ENCODE data around the gene DCAKD.

Gene DCAKD

DNA sequence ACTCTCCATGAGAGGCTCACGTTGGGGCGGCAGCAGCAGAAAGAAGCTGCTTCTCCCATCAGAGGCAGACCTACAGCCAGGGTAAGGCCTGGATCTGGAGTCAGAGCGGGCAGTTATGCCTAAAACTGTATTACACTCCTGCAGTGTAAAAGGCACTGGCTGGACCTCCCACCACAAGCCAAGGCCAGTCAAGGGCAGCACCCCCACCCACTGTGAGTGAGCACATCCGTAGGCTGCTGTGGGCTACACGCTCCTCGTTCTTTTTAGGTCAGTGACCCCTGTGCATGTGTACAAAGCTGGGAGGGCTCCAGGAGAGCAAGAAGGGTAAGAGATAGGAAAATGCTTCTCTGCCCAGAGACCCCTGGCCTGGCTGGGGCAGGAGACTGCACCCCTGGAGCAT lies 20.7 kb downstream of the DCAKD start:
- DNase-seq (ENCODE audit: low spot score): no peak

- DNase-seq (ENCODE audit: low spot score): no peak
These were observed 21.5 kb downstream of the DCAKD start for GRCh38 chr17:45029758-45030423.

GRCh38 chr17:45029096-45029495 lies 22.3 kb downstream of the DCAKD start:
- no peak for DNase-seq (ENCODE audit: low spot score)

DNA sequence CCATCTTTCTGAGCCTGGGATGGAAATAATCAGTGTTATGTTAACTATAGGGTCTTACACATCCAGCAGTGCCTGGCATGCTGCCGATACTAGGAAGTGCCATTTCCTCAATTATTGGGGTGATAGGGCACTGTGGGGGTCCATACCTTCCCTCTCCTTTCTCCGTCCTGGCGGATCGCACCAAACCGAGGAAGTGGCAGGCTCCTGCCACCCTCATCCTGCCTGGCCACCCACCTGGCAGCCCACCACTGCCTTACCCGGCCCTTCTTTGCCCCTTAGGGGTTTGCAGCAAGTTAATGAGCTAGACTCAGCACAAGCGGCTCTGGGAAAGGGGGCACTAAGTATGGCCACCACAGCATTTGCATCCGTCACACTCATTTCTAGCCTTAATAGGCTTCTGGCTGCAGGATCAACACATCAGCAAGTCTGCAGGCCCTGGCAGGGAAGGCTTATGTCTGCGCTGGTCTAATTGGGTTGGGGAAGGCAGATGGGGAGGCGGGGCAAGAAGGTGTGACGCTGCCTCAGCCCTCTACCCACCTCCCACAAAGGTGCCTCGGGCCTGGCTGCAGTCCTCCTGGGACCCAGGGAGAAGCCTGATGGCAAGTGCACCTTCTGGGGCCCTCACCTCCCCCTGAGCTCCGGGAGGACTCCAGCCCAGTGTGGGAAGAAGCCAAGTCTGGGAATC lies 28.6 kb downstream of the DCAKD start:
- peak; percentile 97 for DNase-seq (ENCODE audit: low spot score)

GRCh38 chr17:45022288-45022648 lies 29.2 kb downstream of the DCAKD start:
- DNase-seq (ENCODE audit: low spot score): no peak

DNA sequence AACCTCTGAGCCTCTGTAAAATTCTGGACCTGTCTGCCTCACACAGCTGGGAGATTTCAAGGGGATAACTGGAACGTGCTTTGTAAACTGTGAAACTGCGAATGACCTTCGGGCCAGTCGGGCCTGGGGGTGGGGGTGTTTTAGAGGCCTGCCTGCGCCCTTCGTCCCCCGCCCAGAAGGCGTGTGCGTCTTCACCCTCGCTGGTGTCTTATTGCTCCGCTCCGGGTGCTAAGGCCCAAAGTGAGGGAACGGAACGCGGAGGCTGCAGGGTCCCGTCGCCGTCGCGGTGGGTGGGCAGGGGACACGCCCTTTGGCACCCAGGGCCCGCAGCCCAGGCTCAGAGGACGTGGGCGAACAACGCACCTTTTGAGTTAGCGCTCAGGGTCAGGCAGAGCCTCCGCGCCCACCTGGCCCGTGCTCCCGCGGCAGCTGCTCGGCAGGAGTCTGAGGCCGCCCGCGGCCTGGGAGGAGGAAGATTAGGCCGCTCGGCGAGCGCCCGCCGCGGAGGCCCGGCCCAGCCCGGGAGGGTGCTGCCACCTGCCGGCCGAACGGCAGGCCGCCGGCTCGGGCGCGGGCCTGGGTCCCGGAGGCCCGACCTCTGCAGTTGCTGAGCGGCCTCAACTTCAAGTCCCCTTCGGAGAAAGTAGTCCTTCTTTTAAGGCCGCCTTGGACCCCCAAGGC lies 29.7 kb downstream of the DCAKD start:
- peak; percentile 97 for DNase-seq (ENCODE audit: low spot score)

GRCh38 chr17:45020354-45021138 lies 30.9 kb downstream of the DCAKD start:
- no peak for DNase-seq (ENCODE audit: low spot score)

GRCh38 chr17:45018848-45019711 lies 32.4 kb downstream of the DCAKD start:
- DNase-seq (ENCODE audit: low spot score): peak; percentile 94

DNA sequence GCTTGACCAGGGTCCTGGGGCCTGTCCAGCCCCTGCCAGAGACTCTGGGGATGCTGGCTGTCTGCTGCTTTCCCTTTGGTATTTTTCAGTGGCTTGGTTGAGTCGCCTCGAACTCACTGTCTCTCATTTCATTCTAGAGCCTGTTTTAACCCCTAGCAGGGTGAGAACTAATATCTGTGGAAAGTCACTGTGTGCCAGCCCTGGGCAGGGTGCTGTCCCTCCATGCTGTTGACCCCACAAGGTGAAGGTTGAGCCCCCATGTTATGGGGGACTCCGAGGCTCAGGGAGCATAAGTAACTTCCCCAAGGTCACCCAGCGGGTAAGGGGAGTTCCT lies 33.0 kb downstream of the DCAKD start:
- no peak for DNase-seq (ENCODE audit: low spot score)

GRCh38 chr17:45016823-45017222 lies 34.6 kb downstream of the DCAKD start:
- DNase-seq (ENCODE audit: low spot score): peak; percentile 74

DNA sequence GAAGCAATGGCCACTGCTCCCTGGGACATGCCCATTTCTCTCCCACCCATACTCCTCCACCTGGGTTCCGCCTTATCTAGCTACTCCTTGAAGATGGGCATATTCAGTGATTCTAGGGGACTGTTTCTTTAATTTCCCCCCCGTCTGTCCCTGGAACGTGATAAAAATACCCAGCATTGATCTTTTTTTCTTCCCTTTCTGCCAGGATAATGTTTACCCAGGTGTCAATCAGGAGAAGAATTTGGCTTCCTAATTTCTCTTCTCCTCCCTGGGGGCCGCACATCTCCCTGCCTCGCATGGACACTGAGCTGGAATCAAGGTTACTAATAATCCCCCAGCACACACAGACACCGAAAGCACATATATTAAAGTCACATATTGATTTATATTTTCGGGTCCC lies 35.2 kb downstream of the DCAKD start:
- no peak for DNase-seq (ENCODE audit: low spot score)

DNA sequence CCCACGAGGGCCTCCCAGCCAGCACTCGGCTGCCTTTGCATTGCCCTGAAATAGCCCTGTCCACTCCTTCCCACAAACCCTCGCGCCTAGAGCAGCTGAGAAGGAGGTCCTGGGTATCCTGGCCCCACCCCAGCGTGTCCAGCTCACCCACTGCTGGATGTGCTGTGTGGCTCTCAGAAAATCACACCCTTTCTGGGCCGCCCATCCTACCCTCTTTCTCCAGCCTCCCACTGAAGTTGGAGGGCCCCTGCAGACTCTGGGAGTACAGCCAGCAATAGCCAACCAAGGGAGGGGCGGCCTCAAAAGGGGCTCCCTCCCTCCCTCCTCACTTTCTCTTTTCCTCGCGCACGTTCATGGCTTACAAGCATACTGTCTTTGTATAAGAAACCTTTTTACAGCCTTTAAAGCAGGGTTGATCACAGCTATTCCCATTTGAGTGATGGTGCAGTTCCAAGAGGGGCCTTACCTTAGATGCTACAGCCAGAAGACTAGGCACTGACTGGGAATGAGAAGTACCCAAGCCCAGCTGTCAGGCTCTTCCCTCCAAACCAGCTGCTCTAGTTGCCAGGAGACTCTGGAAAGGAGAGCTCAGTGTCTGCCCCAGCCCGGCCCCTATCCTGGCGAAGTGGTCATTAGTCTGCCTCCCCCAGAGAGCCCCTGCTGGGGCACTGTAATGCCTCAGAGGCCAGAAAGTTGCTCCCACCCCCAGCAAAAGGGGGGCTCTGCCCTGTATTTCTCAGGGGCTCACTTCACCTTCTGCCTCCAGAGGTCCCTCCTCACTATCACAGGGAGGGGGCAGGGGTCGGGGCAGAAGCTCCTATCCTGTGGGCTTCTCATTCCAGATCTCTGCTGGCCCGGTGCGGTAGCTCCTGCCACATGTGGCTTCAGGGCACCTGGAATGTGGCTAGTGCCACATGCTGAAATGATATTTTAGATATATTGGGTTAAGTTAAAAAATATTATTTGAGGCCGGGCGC lies 38.1 kb downstream of the DCAKD start:
- DNase-seq (ENCODE audit: low spot score): no peak

- DNase-seq (ENCODE audit: low spot score): no peak
These were observed 39.7 kb downstream of the DCAKD start for GRCh38 chr17:45011767-45012166.

- DNase-seq (ENCODE audit: low spot score): no peak
These were observed 41.6 kb downstream of the DCAKD start for GRCh38 chr17:45009676-45010467.

DNA sequence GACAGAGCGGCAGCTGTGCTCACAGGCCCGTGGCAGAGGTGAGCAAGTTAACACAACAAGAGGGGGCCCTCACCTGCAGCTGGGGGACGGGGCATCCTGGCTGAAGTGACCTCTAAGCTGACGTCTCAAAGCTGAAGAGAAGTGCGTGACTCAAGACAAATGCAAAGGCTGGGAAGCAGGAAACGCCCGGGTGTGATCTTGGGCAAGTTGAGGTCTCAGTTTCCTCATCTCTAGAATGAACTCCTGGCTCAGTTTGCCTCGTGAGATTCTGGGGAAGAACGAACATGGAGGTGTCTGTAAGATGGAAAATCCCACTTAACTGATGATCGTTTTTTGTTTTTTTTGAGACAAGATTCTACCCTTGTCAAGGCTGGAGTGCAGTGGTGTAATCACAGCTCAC lies 43.2 kb downstream of the DCAKD start:
- DNase-seq (ENCODE audit: low spot score): no peak

DNA sequence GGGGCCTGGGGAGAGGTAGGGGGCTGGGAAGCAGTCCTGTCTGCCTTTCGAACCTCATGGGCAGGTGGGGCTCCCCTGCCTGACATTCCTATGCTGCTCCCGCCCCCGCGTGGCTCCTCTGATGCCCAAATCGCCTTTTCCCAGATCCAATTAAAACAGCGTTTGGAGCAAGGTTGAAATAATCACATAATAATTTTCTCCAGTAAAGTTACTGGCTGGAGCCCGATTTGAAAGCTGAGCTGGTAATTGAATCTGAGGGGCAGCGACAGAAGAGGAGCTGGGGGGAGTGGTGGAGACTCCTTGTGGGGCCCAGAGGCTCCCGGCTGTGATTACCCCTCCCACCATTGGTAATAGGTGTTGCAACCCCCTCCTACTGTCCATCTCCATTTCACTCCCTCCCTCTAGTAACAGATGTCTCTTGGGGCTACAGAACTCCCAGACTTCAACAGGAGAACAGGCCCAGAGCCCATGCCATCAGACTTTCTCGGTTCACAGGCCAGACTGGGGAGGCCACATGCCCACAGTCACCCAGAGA lies 44.4 kb downstream of the DCAKD start:
- DNase-seq (ENCODE audit: low spot score): peak; percentile 79

GRCh38 chr17:45005700-45006099 lies 45.7 kb downstream of the DCAKD start:
- no peak for DNase-seq (ENCODE audit: low spot score)

DNA sequence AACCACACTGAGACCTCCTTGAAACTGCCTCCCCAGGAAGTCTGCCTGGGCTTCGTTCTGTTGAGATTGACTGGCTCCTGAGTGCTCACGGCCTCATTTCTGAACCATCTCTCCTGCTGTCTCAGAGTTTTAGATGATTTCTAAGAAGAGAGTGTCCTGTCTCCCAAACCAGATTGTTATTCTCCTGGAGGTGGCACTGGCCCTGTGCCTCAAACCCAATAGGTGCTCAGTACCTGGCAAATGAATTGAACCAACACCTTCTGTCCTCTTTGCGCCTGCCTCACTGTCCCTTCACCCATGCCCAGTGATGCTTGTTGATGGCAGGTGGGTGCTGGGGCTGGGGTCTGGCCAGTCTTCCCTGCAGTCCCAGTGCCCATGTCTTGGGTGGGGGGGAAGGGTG lies 47.0 kb downstream of the DCAKD start:
- no peak for DNase-seq (ENCODE audit: low spot score)

GRCh38 chr17:45003877-45004276 lies 47.6 kb downstream of the DCAKD start:
- no peak for DNase-seq (ENCODE audit: low spot score)

All from D341Med (cell line).